Measurements from ENCODE around the gene EME2.

EME2 gene

DNA sequence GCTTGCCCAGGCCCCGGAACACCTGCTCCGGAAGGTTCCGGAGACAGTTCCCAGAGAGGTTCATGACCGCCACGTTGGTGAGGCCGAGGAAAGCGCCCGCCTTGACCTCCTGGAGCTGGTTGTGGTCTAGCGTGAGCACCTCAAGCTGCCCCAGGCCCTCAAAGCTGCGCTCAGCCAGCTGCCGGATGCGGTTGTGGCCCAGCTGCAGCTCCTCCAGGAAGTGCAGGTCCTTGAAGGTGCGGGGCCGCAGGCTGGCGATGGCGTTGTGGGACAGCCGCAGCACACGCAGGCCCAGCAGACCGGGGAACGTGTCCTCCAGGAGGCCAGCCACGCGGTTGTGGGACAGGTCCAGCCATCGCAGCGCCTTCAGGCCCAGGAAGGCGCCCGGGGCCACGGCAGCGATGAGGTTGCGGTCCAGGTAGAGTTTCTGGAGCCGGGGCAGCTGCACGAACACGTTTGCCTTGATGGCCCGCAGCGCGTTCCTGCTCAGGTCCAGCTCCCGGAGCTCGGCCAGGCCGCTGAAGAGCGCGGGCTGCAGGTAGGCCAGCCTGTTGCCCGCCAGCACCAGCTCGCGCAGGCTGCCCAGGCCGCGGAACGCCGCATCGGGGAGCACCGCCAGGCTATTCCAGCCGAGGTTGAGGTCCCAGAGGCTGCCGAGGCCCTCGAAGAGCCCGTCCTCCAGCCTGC lies 18.8 kb downstream of the EME2 start:
- no peak overlapping the region for H2BK120ac ChIP-seq (ENCODE audit: low read depth, low read length)
- no peak overlapping the region for H2AK5ac ChIP-seq (ENCODE audit: low read length, severe bottlenecking)
- H3K27me3 ChIP-seq (ENCODE audit: control insufficient read depth in 1 of 2, insufficient read depth in 1 of 2, low read length in 2 of 2) = no peaks in the 10 kb centered on the region
- H3K4ac ChIP-seq (ENCODE audit: low read depth in 1 of 2, low read length in 2 of 2) = no peak overlapping the region
- no peak for DNase-seq
- H4K8ac ChIP-seq (ENCODE audit: low read length) = no peak overlapping the region
- no peak overlapping the region for H2AFZ ChIP-seq (ENCODE audit: low read depth, low read length)
- H3K18ac ChIP-seq (ENCODE audit: low read depth in 1 of 2, low read length in 2 of 2) = no peak overlapping the region
- H2BK15ac ChIP-seq (ENCODE audit: low read depth, poor library complexity, severe bottlenecking) = no peak overlapping the region
- no peak overlapping the region for H2BK5ac ChIP-seq (ENCODE audit: low read depth, low read length, poor library complexity, severe bottlenecking)
- H3K9me3 ChIP-seq (ENCODE audit: control insufficient read depth, low read length) = no peaks in the 10 kb centered on the region
- H3K36me3 ChIP-seq (ENCODE audit: control insufficient read depth in 1 of 2, insufficient read depth in 2 of 2, low read depth in 1 of 2, low read length in 2 of 2) = peaks cover 23 to 75% of the 10 kb centered on the region in 2 experiments
- H3K23ac ChIP-seq (ENCODE audit: low read length in 2 of 2) = no peak overlapping the region
- H4K91ac ChIP-seq (ENCODE audit: low read length) = no peak overlapping the region
- no peak overlapping the region for H2BK12ac ChIP-seq (ENCODE audit: low read length in 2 of 2)
- H3K79me1 ChIP-seq (replicated peaks; ENCODE audit: low read length, poor library complexity, severe bottlenecking) = peaks cover 30% of the 10 kb centered on the region
- H3K27ac ChIP-seq (ENCODE audit: low read length, poor library complexity, severe bottlenecking) = no peak overlapping the region
- H3K4me1 ChIP-seq (ENCODE audit: control insufficient read depth, insufficient read depth, low read depth, low read length) = peaks cover 7% of the 10 kb centered on the region
- WGBS = 96% methylated on average over 53 of the region's 53 CpGs
- no peak overlapping the region for H3K4me2 ChIP-seq (ENCODE audit: low read length, poor library complexity, severe bottlenecking)
- no peak overlapping the region for H3K4me3 ChIP-seq (ENCODE audit: insufficient read depth in 1 of 2, low read depth in 1 of 2, low read length in 2 of 2)
- H3K14ac ChIP-seq (ENCODE audit: low read length in 2 of 2) = no peak overlapping the region
- H3K9ac ChIP-seq (ENCODE audit: low read length) = no peak overlapping the region

DNA sequence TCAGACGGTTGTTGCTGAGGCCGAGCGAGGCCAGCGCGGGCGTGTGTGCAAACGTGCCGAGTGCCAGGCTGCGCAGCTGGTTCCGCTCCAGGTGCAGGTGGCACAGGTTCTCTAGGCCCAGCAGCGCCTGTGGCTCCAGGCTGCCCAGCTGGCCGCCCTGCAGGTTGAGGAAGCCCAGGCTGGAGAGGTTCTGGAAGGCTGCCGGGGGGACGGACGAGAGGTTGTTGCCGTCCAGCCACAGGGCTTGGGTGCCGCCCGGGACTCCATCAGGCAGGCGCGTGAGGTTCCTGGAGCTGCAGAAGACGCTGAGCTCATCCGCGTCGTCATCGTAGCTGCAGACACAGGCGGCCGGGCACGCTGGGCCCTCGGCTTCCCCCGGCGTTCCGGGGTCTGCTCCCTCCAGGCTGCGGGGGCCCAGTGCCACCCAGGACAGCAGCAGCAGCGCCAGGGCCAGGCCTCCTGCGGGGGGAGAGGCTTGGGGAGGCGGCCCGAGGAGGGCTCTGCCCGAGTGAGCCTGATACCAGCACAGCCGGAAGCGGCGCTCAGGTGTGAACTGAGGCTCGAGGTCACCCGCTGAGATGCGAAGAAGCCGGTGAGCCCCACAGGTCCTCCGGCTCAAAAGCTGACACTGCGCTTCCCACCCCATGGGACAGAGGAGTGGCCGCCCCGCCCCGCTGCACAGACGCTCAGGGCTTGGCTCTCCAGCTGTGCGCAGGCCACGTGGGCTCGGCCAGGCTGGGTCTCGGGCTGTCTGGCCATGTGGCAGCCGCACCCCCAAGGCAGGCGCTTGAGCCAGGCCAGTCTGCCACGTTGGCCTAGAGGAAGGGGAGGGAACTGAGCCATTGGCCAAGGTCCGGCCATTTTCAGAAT lies 19.6 kb downstream of the EME2 start:
- no peak overlapping the region for H3K23ac ChIP-seq (ENCODE audit: low read length in 2 of 2)
- WGBS = 93% methylated on average over 59 of the region's 59 CpGs
- H3K18ac ChIP-seq (ENCODE audit: low read depth in 1 of 2, low read length in 2 of 2) = no peak overlapping the region
- H3K4me2 ChIP-seq (ENCODE audit: low read length, poor library complexity, severe bottlenecking) = no peak overlapping the region
- H2BK12ac ChIP-seq (ENCODE audit: low read length in 2 of 2) = no peak overlapping the region
- peaks cover 6% of the 10 kb centered on the region for H3K4me1 ChIP-seq (ENCODE audit: control insufficient read depth, insufficient read depth, low read depth, low read length)
- no peak overlapping the region for H3K9ac ChIP-seq (ENCODE audit: low read length)
- no peak overlapping the region for H4K91ac ChIP-seq (ENCODE audit: low read length)
- H4K8ac ChIP-seq (ENCODE audit: low read length) = no peak overlapping the region
- DNase-seq = no peak
- no peak overlapping the region for H2BK5ac ChIP-seq (ENCODE audit: low read depth, low read length, poor library complexity, severe bottlenecking)
- H2BK15ac ChIP-seq (ENCODE audit: low read depth, poor library complexity, severe bottlenecking) = no peak overlapping the region
- no peak overlapping the region for H3K27ac ChIP-seq (ENCODE audit: low read length, poor library complexity, severe bottlenecking)
- H3K4ac ChIP-seq (ENCODE audit: low read depth in 1 of 2, low read length in 2 of 2) = no peak overlapping the region
- peaks cover 23% of the 10 kb centered on the region for H3K79me1 ChIP-seq (replicated peaks; ENCODE audit: low read length, poor library complexity, severe bottlenecking)
- H2AK5ac ChIP-seq (ENCODE audit: low read length, severe bottlenecking) = no peak overlapping the region
- H2BK120ac ChIP-seq (ENCODE audit: low read depth, low read length) = no peak overlapping the region
- peaks cover 17 to 67% of the 10 kb centered on the region in 2 experiments for H3K36me3 ChIP-seq (ENCODE audit: control insufficient read depth in 1 of 2, insufficient read depth in 2 of 2, low read depth in 1 of 2, low read length in 2 of 2)
- no peak overlapping the region for H3K4me3 ChIP-seq (ENCODE audit: insufficient read depth in 1 of 2, low read depth in 1 of 2, low read length in 2 of 2)
- H3K14ac ChIP-seq (ENCODE audit: low read length in 2 of 2) = no peak overlapping the region
- H2AFZ ChIP-seq (ENCODE audit: low read depth, low read length) = no peak overlapping the region
- H3K9me3 ChIP-seq (ENCODE audit: control insufficient read depth, low read length) = no peaks in the 10 kb centered on the region
- no peaks in the 10 kb centered on the region for H3K27me3 ChIP-seq (ENCODE audit: control insufficient read depth in 1 of 2, insufficient read depth in 1 of 2, low read length in 2 of 2)

DNA sequence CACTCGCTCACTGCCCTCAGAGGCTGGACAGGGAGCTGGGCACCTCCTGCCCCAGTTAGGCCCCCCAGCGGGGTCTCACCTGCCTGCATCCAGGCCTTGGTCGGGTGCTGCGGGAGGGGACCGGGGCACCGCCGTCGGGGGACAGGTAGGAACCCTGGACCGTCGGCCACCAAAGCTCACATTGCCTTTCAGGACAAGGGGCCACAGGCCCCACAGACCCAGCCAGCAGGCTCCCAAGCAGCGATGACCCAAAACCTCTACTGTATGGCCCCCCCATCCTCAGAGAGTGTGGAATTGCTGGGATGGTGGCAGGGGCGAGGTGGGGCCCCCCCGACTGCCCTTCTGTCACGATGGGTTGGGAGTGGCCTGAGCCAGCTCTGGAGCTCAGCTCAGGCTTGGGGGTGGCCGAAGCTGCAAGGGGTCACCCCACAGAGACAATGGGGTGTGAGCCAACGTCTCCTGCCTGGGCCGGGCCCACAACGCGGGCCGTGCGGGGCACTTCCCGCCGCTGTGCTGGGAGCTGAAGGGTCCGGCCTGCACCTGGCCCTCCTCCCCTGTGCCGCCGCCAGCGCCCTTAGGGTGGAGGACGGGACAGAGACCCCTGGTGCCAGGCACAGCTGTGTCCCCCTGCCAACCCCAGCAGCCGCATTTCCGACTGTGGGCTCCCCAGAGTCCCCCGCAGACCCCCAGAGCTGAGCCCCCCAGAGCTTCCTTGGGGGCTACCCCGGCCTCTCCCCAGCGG lies 20.4 kb downstream of the EME2 start:
- Histone ChIP-seq H3K79me1 (replicated peaks; ENCODE audit: low read length, poor library complexity, severe bottlenecking) (peaks cover 16% of the 10 kb centered on the region), H2BK5ac (ENCODE audit: low read depth, low read length, poor library complexity, severe bottlenecking) (no peak overlapping the region), H2AFZ (ENCODE audit: low read depth, low read length) (no peak overlapping the region), H3K23ac (ENCODE audit: low read length in 2 of 2) (no peak overlapping the region), H3K27me3 (ENCODE audit: control insufficient read depth in 1 of 2, insufficient read depth in 1 of 2, low read length in 2 of 2) (no peaks in the 10 kb centered on the region), H3K4me1 (ENCODE audit: control insufficient read depth, insufficient read depth, low read depth, low read length) (peaks cover 6% of the 10 kb centered on the region), H3K4ac (ENCODE audit: low read depth in 1 of 2, low read length in 2 of 2) (no peak overlapping the region), H2AK5ac (ENCODE audit: low read length, severe bottlenecking) (no peak overlapping the region), H3K27ac (ENCODE audit: low read length, poor library complexity, severe bottlenecking) (no peak overlapping the region), H3K36me3 (ENCODE audit: control insufficient read depth in 1 of 2, insufficient read depth in 2 of 2, low read depth in 1 of 2, low read length in 2 of 2) (peaks cover 17 to 59% of the 10 kb centered on the region in 2 experiments), H3K4me2 (ENCODE audit: low read length, poor library complexity, severe bottlenecking) (no peak overlapping the region), H4K91ac (ENCODE audit: low read length) (no peak overlapping the region), H3K14ac (ENCODE audit: low read length in 2 of 2) (no peak overlapping the region), H2BK120ac (ENCODE audit: low read depth, low read length) (no peak overlapping the region), H2BK15ac (ENCODE audit: low read depth, poor library complexity, severe bottlenecking) (no peak overlapping the region), H3K9ac (ENCODE audit: low read length) (no peak overlapping the region), H3K18ac (ENCODE audit: low read depth in 1 of 2, low read length in 2 of 2) (no peak overlapping the region), H4K8ac (ENCODE audit: low read length) (no peak overlapping the region), H3K9me3 (ENCODE audit: control insufficient read depth, low read length) (peaks cover 4% of the 10 kb centered on the region), H2BK12ac (ENCODE audit: low read length in 2 of 2) (no peak overlapping the region), H3K4me3 (ENCODE audit: insufficient read depth in 1 of 2, low read depth in 1 of 2, low read length in 2 of 2) (no peak overlapping the region)
- 95% methylated on average over 32 of the region's 33 CpGs for WGBS
- DNase-seq = no peak
